ENCODE data around the gene AP2A2.

AP2A2 gene

DNA sequence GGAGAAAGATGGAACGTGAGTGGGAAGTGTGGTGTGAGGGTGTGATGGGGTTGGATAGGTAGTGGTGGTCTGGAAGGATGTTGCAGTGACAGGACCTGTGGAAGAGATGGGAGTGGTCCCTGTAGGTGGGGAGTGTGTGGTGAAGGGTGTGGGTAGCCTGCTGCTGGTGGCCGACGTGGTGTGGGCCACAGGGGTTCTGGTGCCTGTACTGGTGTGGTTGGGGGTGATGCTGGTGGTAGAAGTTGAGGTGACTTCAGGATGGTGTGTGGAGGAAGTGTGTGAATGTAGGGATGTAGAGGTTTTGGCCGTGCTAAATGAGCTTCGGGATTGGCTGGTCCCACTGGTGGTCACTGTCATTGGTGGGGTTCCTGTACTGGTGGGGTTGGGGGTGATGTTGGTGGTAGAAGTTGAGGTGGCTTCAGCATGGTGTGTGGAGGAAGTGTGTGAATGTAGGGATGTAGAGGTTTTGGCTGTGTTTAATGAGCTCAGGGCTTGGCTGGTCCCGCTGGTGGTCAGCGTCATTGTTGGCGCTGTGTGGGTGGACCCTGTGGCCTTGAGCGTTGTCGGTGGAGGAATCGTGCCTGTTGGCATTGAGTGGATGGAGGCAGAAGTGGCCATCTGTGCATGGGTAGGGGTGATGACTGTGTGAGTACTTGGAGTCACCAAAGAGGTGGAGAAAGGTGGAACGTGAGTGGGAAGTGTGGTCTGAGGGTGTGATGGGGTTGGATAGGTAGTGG is 91.8 kb downstream of the AP2A2 start:
- DNase-seq: no peak

DNA sequence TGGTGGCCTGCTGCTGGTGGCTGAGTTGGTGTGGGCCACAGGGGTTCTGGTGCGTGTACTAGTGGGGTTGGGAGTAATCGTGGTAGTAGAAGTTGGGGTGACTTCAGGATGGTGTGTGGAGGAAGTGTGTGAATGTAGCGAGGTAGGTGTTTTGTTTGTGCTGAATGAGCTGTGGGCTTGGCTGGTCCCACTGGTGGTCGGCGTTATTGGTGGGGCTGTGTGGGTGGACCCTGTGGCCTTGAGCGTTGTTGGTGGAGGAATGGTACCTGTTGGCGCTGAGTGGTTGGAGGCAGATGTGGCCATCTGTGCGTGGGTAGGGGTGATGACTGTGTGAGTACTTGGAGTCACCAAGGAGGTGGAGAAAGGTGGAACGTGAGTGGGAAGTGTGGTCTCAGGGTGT is 92.4 kb downstream of the AP2A2 start:
- DNase-seq: no peak

- DNase-seq: no peak
Measured at GRCh38 chr11:1019321-1019910, 93.7 kb downstream of the AP2A2 start.

GRCh38 chr11:1020211-1020905 is 94.7 kb downstream of the AP2A2 start:
- no peak for DNase-seq

DNA sequence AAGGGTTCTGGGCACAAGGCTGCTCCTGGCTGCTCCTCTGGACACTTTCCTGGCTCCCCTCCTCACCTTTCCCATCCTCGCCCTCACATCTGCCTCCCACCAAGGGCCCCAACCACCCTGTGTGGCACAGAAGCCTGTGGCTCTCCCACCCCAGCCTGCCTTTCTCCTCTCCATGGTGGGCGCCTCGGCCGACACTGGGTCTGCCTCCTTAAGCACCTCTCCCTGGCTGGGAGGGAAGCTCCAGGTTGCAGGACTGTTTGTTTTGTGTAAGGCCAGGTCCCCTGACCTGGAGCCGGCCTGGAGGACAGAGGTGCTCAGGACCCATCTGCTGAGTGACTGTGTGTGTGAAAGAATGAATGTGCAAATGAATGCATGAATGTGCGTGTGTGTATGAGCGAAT is 96.7 kb downstream of the AP2A2 start:
- no peak for DNase-seq

DNA sequence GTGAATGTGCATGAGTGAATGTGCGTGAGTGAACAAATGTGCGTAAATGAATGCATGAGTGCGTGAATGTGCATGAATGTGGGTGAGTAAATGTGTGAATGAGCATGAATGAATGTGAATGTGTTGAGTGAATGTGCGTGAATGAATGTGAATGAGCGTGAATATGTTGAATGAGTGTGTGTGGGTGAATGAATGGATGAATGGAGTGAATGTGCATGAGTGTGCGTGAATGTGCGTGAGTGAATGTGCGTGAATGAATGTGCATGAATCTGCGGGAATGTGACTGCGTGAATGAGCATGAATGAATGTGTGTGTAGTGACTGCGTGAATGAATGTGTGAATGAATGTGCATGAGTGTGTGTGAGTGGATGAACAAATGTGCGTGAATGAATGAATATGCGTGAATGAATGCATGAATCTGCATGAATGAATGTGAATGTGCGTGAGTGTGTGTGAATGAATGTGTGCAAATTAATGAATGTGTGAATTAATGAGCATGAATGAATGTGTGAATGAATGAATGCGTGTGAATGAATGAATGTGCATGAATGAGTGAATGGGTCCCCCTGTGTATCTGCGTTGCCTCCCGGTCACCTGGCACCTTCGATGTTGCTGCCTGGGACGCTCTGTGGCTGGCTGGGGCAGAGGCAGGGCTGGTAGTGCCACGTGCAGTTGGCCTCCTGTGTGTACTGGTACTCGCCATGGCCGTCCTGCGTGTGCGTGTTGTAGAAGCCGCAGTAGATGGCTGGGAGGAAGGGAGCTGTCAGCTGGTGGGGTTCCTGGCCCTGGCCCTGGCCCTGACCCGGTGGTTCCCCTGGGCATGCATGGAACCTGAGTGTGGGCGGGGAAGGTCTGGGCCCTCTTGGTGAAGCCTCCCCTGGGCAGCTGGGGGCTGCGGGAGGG is 97.5 kb downstream of the AP2A2 start:
- no peak for DNase-seq

- DNase-seq: no peak
Measured at GRCh38 chr11:1023811-1024596, 98.3 kb downstream of the AP2A2 start.

DNA sequence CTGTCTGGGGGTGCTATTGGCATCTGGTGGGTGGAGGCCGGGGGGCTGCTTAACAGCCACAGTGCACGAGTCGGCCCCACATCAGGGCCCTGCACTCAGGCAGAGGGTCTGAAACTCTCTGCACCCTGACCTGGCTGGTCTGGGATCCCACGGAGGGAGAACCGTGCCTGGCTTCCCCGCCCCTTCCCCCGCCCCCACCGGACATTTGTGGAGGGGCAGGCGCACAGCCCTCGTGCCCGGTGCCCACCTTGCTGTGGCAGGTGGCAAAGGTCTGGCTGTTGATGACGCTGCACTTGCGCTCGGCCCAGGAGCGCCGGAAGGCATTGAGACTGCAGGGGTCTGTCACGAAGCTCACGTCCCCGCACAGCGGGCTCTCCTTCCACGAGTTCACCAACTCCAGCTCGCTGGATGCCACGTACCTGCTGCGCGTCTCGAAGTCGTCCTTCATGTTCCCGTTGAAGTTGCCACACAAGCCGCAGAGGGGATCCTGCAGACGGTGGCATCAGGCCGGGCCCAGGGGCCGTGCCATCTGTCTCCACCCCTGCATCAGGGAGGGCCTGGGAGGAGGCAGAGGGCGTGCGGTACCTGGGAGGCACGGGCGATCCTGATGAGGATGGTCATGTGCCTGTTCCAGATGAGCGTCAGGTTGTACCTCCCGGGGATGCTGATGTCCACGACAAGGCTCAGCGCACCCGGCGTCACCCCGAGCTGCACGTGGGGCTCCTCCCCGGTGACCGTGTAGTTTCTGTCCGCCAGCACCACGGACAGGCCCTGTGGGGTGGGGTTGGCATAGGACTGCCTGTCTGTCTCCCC is 99.1 kb downstream of the AP2A2 start:
- no peak for DNase-seq

DNA sequence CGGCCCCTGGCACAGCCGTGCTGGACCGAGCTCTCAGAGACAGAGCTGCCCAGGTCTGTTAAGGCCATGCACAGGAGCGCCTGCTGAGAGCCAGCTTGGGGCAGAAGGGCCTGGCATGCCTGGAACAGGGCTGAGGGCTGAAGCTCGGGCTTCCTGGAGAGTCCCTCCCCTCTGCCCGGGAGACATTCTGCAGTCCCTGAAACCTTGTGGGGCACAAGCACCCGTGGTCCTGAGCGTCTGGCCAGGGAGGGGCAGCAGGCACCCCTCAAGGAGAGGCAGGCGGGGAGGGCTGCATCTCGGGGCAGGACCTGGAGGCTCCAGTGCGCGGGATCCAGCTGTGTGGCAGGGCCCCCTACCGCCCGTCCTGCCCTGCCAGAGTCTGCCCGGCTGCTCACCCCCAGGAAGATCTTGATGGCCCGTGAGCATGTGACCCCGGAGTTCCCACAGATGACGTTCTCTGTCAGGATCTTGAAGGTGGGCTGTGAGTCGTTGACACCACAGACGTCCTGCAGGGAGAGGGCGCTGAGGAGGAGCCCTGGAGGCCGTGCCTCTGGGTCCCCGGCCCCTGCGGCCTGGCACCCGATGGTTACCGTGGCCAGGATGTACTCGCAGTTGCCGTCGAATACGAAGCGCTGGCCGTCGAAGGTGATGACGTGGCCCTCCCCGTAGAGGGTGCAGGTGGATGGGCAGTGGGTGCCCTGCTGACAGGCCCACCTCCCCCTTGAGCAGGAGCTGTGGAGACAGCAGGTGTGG is 99.9 kb downstream of the AP2A2 start:
- DNase-seq: no peak

DNA sequence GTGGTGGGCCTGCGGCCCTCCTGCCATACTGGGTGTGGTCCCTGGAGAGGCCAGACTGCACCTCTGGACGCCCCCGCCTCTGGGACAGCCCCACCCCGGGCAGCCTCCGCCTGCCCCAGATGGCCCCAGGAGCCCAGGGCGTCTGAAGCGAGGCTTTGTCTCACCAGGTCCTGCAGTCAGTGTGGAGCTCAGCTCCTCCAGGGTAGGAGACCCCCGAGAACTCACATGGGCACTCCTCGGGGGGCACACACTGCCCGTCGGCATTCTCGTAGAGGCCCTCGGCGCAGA is 100.4 kb downstream of the AP2A2 start:
- no peak for DNase-seq

GRCh38 chr11:1026641-1027482 is 101.2 kb downstream of the AP2A2 start:
- DNase-seq: no peak

DNA sequence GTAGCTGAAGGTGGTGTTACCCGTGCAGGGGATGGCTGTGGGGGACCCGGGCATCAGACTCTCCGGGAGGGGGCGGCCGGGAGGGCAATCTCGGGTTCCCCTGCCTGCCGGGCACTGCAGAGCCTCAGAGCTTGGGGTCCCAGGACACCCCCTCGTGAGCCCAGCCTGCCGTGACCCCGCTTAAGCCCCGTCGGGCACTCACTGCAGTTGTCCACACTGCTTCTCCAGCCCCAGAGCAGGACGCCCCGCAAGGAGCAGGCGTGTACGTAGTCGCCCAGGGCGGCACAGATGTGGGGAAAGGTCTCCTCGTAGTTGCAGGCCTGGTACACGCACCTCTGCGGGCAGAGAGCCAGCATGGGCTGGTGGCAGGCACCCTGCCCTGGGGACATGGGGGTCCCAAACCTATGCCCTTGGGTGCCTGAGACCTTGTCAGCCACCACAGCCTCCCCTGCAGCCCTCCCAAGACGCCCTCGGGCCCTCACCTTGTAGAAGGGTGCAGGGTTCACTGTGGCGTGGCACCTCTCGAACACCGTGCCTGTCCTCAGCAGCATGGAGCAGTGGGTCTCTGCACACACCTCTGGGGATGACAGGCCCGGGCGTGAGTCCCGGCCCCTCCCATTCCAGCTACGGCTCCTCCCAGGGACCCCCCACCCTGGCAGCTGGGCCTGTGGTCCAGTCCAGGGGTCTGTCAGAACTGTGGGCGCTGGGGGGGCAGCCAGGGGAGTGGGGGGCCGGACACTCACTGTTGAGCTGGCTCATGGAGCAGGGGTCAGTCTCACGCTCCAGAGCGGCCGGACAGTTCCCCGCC is 102.0 kb downstream of the AP2A2 start:
- DNase-seq: no peak

- DNase-seq: no peak
Measured at GRCh38 chr11:1028291-1028540, 102.5 kb downstream of the AP2A2 start.

DNA sequence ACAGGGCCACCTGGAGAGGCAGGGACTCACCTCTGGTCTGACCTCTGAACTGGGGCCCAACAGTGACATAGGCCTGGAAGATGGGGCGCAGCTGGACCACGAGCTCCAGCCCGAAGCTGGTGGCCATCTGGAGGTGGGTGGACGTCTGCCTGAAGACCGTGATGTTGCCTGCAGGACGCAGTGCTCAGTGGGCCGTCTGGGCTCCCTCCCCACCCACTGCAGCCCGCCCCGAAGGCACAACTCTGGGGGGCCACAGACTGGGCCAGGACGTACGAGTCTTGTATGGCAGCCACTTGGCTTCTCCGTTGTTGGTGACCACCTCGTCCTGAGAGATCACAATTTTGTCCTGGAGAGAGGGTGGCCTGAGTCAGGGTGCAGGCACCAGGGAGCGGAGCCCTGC is 102.9 kb downstream of the AP2A2 start:
- DNase-seq: no peak

- DNase-seq: no peak
Measured at GRCh38 chr11:1029051-1029450, 103.4 kb downstream of the AP2A2 start.

GRCh38 chr11:1029654-1030053 is 104.0 kb downstream of the AP2A2 start:
- no peak for DNase-seq

DNA sequence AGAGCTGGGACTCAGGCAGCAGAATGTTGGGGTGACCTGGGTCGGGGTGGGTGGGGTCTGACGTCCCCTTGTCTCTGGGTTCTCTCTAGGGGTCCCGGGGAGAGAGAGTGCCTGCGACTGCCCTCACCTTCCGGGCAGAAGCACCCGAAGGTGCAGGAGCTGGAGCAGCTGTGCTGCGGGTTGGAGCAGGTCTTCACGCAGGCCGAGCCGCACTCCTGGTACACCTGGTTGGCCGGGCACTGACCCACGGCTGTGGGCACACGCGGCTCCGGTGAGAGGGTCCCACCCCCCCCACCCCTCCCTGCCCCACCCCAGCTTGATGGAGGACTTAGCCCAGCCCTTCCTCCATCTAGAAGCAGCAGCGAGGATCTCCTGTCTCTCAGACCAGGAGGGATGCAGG is 104.4 kb downstream of the AP2A2 start:
- no peak for DNase-seq

DNA sequence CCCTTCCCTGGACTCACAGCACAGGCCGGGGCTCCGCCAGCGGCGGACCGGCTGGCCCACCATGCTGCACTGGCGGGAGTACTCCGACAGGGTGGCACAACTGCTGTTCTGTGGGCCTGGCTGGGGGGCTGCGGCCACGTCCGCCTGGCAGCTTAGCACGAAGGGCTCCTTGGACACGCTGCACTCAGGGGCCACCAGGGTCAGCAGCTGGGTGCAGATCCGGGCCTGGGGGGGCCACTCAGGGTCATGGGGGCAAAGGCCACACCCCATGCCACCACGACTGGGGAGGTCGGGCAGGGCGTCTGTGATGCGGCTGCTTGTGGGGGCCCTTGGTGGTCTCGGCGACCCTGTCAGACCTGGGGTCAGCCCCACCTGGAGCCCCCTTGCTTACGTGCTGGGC is 104.9 kb downstream of the AP2A2 start:
- DNase-seq: no peak

DNA sequence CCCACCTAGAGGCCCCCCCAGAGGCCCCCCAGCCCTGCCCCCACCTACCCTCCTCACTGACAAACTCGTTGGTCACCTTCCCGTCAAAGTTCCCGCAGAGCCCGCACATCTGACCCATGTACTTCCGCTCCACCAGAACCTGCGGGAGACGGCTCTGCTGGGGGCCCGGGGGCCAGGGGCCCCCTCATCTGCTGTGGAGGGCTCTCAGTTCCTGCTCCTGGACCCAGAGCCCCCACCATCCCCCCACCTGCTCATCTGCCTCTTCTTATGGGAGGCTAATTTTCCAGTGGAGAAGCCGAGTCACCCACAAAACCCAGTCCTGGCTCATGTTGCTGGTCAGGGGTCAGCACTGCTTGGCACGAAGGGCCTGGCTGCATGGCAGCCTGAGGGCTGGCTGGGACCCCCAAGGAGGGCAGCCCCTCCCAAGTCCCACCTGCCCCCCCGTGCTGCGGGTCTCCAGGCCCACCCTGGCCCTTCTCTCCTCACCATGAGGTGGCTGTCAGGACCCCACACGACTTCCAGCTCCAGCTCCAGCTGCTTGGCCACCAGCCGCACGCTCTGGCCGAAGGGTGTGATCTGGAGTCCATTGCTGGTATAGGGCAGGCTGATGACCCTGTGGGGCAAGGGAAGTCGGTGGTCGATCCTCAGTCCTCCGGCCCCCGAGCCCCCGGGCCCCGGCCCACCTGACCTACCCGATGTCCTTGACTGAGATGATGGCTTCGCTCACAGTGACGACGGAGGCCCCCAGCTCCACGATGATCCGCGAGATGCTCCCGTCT is 105.6 kb downstream of the AP2A2 start:
- no peak for DNase-seq
